Stimulated activated CD4-positive, alpha-beta T cell treated with anti-CD3 and anti-CD28 coated beads, Interleukin-2, amount 100 ng/mL, for 48 hours (primary cell): ENCODE measurements around the gene TMEM42.

Experiments
- DNase-seq, 2 donors: peaks; one replicate each; pipeline ENCODE4 v3.0.0-alpha.2; 2020

Gene TMEM42

GRCh38 chr3:44914936-44915335 lies 53.2 kb downstream of the TMEM42 start:
- DNase-seq, result no peak
